Common myeloid progenitor, CD34-positive (primary cell): ENCODE results near the gene SLC39A7.

Source experiments
- CTCF ChIA-PET: fragments of 350-600 bp; sonication (Branson Sonifier 250); formaldehyde crosslinking; loops from one replicate; lab custom pipeline; 2021; ENCODE audit warnings: antibody characterized with exemption; lab: Charles Lee
- POLR2A ChIA-PET: fragments of 350-600 bp; sonication (Branson Sonifier 250); formaldehyde crosslinking; loops from one replicate; lab custom pipeline; 2021; ENCODE audit warnings: antibody characterized with exemption; lab: Charles Lee
- DNase-seq, 3 donors: peaks; one replicate each; pipeline versions ENCODE4 v3.0.0 to v3.0.0-alpha.2; 2013
- H3K27ac ChIP-seq, 2 experiments: 1 replicate in 1 of 2; 2 replicates in 1 of 2; pipeline ENCODE4 v1.7.0; 2013; ENCODE audit warnings: inconsistent platforms in 2 of 2, low read length in 2 of 2, mild to moderate bottlenecking in 2 of 2, low read depth in 1 of 2, moderate library complexity in 1 of 2; ENCODE audit not compliant: severe bottlenecking in 2 of 2, insufficient read depth in 1 of 2, poor library complexity in 1 of 2
- H3K27me3 ChIP-seq, 5 experiments: replicated peaks in 2 of 5; 1 replicate in 3 of 5; 2 replicates in 2 of 5; pipeline versions ENCODE4 v1.6.1 to v1.7.0; 2013; ENCODE audit warnings: low read length in 4 of 5, mild to moderate bottlenecking in 2 of 5, moderate library complexity in 2 of 5, inconsistent platforms in 1 of 5; ENCODE audit not compliant: insufficient read depth in 5 of 5, control insufficient read depth in 4 of 5
- H3K36me3 ChIP-seq, 4 experiments: 1 replicate in 2 of 4; 2 replicates in 2 of 4; pipeline versions ENCODE4 v1.6.1 to v1.7.0; 2013; ENCODE audit warnings: low read length in 3 of 4, control low read depth in 1 of 4, mild to moderate bottlenecking in 1 of 4; ENCODE audit not compliant: control insufficient read depth in 4 of 4, insufficient read depth in 4 of 4
- H3K4me1 ChIP-seq, 4 experiments: 1 replicate in 3 of 4; 2 replicates in 1 of 4; pipeline versions ENCODE4 v1.6.1 to v1.7.1; 2013; ENCODE audit warnings: low read length in 3 of 4, mild to moderate bottlenecking in 3 of 4, control low read depth in 1 of 4, inconsistent platforms in 1 of 4, moderate library complexity in 1 of 4; ENCODE audit not compliant: control insufficient read depth in 4 of 4, insufficient read depth in 4 of 4; ENCODE audit errors: control extremely low read depth in 1 of 4
- H3K4me3 ChIP-seq, 7 experiments: 1 replicate in 4 of 7; 2 replicates in 3 of 7; pipeline versions ENCODE4 v1.5.1 to v1.7.0; 2013; ENCODE audit warnings: mild to moderate bottlenecking in 7 of 7, low read length in 6 of 7, moderate library complexity in 6 of 7, inconsistent platforms in 2 of 7, low read depth in 2 of 7, control low read depth in 1 of 7; ENCODE audit not compliant: insufficient read depth in 4 of 7, control insufficient read depth in 1 of 7; ENCODE audit errors: extremely low read depth in 1 of 7
- H3K9me3 ChIP-seq, 5 experiments: 1 replicate in 4 of 5; 2 replicates in 1 of 5; pipeline versions ENCODE4 v1.6.1 to v1.7.1; 2013; ENCODE audit warnings: low read length in 4 of 5, mild to moderate bottlenecking in 2 of 5, inconsistent platforms in 1 of 5, low read depth in 1 of 5, moderate library complexity in 1 of 5; ENCODE audit not compliant: control insufficient read depth in 4 of 5, insufficient read depth in 2 of 5; ENCODE audit errors: control extremely low read depth in 1 of 5
- WGBS: methylation state at CpG from one replicate; pipeline ENCODE4 v1.1.5; 2013; ENCODE audit not compliant: insufficient coverage; 5-methylcytosine and 5-hydroxymethylcytosine counted together

The SLC39A7 gene

DNA sequence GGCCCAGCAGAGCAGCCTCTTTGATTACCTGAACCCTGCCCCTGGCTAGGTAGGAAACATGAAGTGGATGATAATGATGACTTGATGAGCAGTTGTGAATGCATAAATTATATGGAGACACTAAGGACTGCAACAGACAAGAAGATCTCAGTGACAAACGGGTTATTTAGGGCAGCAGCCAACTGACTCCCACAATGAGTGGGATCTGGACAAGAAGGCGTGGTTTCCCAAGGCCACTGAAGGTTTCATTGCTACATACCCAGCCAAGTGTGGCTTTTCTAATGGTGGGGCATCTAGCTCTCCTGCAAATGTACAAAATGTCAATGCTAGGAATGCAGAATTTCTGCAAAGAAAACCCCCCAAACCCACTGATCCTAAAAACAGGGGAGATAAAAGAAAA is 37.1 kb downstream of the SLC39A7 start:
- no peaks in the 10 kb centered on the region for H3K9me3 ChIP-seq
- no peak overlapping the region for H3K4me3 ChIP-seq
- H3K4me1 ChIP-seq = peaks cover 0 to 1% (median 0%) of the 10 kb centered on the region in 4 experiments
- WGBS = 88% methylated on average over 1 of the region's 2 CpGs
- H3K36me3 ChIP-seq = no peaks in the 10 kb centered on the region
- peaks cover 0 to 7% (median 0%) of the 10 kb centered on the region in 5 experiments for H3K27me3 ChIP-seq
- CTCF ChIA-PET = interaction anchor here (1.1 to 3.0 kb wide), 5 partner anchors 9 to 119 kb away, joined by 3 to 15 read pairs (median 5); no protein-coding TSS in a partner anchor
- DNase-seq = no peak
- H3K27ac ChIP-seq = no peak overlapping the region
- POLR2A ChIA-PET = no interaction called here

- peaks cover 0 to 10% (median 0%) of the 10 kb centered on the region in 5 experiments for H3K27me3 ChIP-seq
- no peaks in the 10 kb centered on the region for H3K9me3 ChIP-seq
- no peak overlapping the region for H3K27ac ChIP-seq
- CTCF ChIA-PET = no interaction called here
- H3K4me3 ChIP-seq = no peak overlapping the region
- H3K4me1 ChIP-seq = peaks cover 0 to 1% (median 0%) of the 10 kb centered on the region in 4 experiments
- WGBS = no CpG with 5 or more reads among the region's 3 CpGs
- no peaks in the 10 kb centered on the region for H3K36me3 ChIP-seq
- POLR2A ChIA-PET = no interaction called here
- DNase-seq = peak in 1 of 3 donors; percentile 36
Measured at GRCh38 chr6:33241968-33242367, 41.3 kb downstream of the SLC39A7 start.

DNA sequence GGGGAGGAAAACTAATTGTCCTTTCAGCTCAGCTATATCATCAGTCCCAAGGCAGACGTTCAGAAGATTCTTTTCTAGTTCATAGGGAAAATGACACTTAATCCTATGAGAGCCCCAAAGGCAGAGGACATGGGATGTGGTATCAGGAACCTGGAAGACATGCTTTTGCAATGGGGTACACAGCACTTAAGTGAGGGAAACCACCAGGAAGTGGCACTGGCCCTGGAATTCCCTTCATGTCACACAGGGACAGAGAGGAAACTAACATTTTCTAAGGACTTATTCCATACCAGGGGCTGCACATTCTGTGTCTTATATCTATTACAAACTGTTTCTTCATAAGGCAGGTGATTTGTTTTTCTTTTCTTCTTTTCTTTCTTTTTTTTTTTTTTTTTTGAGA is 42.8 kb downstream of the SLC39A7 start:
- no peaks in the 10 kb centered on the region for H3K9me3 ChIP-seq
- peaks cover 3 to 8% (median 6%) of the 10 kb centered on the region in 4 experiments for H3K4me1 ChIP-seq
- no peak overlapping the region for H3K4me3 ChIP-seq
- ChIA-PET POLR2A (no interaction called here), CTCF (interaction anchor here (0.9 to 1.4 kb wide), 2 partner anchors 23 to 34 kb away, joined by 3 read pairs; no protein-coding TSS in a partner anchor)
- 100% methylated on average over 1 of the region's 1 CpG for WGBS
- DNase-seq = no peak
- H3K27me3 ChIP-seq = peaks cover 0 to 10% (median 0%) of the 10 kb centered on the region in 5 experiments
- H3K27ac ChIP-seq = no peak overlapping the region
- H3K36me3 ChIP-seq = no peaks in the 10 kb centered on the region

GRCh38 chr6:33247977-33248642 is 47.4 kb downstream of the SLC39A7 start:
- no peaks in the 10 kb centered on the region for H3K9me3 ChIP-seq
- peak; percentile 82 to 90 (median 87) for DNase-seq
- ChIA-PET CTCF (interaction anchor here (0.6 to 2.2 kb wide), 33 partner anchors 9 to 364 kb away, joined by 3 to 20 read pairs (median 4); partner anchors contain the start of genes B3GALT4, HSD17B8, RING1 and RPS18), POLR2A (interaction anchor here (0.9 to 2.2 kb wide), 4 partner anchors 23 to 268 kb away, joined by 3 to 10 read pairs (median 3); partner anchors contain the start of genes HSD17B8, RPS18 and VPS52)
- peak overlapping the region; percentile 44 to 86 (median 74) for H3K4me3 ChIP-seq
- H3K27me3 ChIP-seq = peaks cover 0 to 5% (median 0%) of the 10 kb centered on the region in 5 experiments
- 0% methylated on average over 27 of the region's 28 CpGs for WGBS
- peaks cover 0 to 13% (median 6%) of the 10 kb centered on the region in 4 experiments for H3K36me3 ChIP-seq
- peaks cover 10 to 27% (median 25%) of the 10 kb centered on the region in 4 experiments for H3K4me1 ChIP-seq
- H3K27ac ChIP-seq = peak overlapping the region; percentile 81 to 94

DNA sequence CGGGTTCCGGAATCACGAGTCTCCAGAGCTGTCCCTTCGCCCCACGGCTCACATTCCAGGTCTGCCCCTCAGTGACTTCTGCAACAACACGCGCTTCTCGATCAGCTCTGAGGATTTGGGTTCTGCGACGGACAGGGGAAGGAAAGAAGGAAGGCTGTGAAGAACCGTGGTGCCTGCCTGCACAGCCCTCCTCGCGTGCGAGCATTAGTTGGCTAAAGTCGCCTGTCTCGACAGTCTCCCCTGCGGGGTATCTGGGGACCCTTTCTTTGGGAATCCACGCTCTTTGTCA is 47.9 kb downstream of the SLC39A7 start:
- ChIA-PET CTCF (interaction anchor here (0.8 to 2.2 kb wide), 32 partner anchors 9 to 364 kb away, joined by 3 to 20 read pairs (median 4); partner anchors contain the start of genes B3GALT4, HSD17B8, RING1 and RPS18), POLR2A (interaction anchor here (0.9 to 2.2 kb wide), 5 partner anchors 23 to 269 kb away, joined by 3 to 10 read pairs (median 3); partner anchors contain the start of genes HSD17B8, RPS18 and VPS52)
- H3K4me1 ChIP-seq = peaks cover 10 to 27% (median 25%) of the 10 kb centered on the region in 4 experiments
- peak; percentile 55 to 74 (median 67) for DNase-seq
- peak overlapping the region; percentile 81 to 94 for H3K27ac ChIP-seq
- H3K27me3 ChIP-seq = peaks cover 0 to 2% (median 0%) of the 10 kb centered on the region in 5 experiments
- peak overlapping the region; percentile 44 to 86 (median 74) for H3K4me3 ChIP-seq
- WGBS = 2% methylated on average over 14 of the region's 18 CpGs
- H3K9me3 ChIP-seq = no peaks in the 10 kb centered on the region
- H3K36me3 ChIP-seq = peaks cover 0 to 13% (median 7%) of the 10 kb centered on the region in 4 experiments

DNA sequence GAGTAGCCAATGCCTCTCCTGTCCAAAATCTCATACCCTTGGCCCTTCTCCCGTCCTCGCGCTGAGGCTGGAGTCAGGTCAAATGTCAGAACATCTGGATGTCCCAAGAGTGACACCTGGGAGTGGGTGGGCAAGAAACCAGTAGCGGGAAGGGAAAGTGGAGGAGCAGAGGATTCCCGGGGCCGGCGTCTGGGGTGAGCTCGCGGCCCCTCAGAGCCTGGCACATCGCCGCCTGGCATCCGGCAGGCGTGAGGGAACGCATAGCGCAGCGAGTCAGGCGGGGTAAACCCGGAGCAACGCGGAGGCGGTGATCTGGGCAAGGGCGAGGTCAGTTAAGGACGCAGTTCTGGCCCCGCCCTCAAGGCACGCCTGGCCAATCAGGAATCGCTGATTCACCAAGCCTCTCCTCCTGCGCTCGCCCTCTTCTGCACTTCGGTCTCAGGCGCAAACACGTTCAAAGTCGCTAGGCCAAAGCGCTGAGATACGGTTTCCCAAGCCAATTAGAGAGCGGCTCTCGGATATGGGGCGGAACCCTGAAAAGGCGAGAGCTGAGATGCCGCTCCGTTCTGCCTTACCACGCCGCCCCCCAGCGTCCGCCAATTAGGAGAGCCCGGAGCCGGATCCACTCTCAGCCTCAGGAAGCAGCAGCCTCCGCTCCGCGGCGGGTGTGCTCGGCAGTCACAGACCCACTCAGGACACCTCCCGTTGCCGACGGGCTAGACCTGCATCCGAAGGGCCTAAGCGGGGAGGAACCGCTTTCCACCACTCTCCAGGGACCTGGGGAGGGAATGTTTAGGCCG is 48.5 kb downstream of the SLC39A7 start:
- WGBS = under 1% methylated on average over 37 of the region's 58 CpGs
- peaks cover 10 to 27% (median 25%) of the 10 kb centered on the region in 4 experiments for H3K4me1 ChIP-seq
- H3K4me3 ChIP-seq = peak overlapping the region; percentile 70 to 86 (median 74)
- H3K9me3 ChIP-seq = no peaks in the 10 kb centered on the region
- ChIA-PET CTCF (interaction anchor here (0.7 to 2.9 kb wide), 34 partner anchors 10 to 365 kb away, joined by 3 to 20 read pairs (median 4); partner anchors contain the start of genes B3GALT4, HSD17B8, PFDN6 and RING1), POLR2A (interaction anchor here (0.6 to 2.2 kb wide), 6 partner anchors 21 to 269 kb away, joined by 3 to 10 read pairs (median 4); partner anchors contain the start of genes HSD17B8, RPS18 and VPS52)
- peaks cover 0 to 13% (median 7%) of the 10 kb centered on the region in 4 experiments for H3K36me3 ChIP-seq
- H3K27me3 ChIP-seq = peaks cover 0 to 2% (median 0%) of the 10 kb centered on the region in 5 experiments
- peak overlapping the region; percentile 89 to 94 for H3K27ac ChIP-seq
- DNase-seq = peak; percentile 99 to 100 (median 100)
